ENCODE data around the gene BACE1-AS.

GRCh38 chr11:117318738-117319137, 27.6 kb downstream of the BACE1-AS start:
- TF ChIP-seq CTCF (IDR thresholded peaks at IDR 0.05; ENCODE audit: insufficient read depth, low read length, poor library complexity, severe bottlenecking) (no peak), EZH2phosphoT487 (conservative IDR thresholded peaks at IDR 0.05; ENCODE audit: low read length) (no peak)

Data from SU-DHL-6 (cell line).